Activated effector memory CD4-positive, alpha-beta T cell treated with anti-CD3 and anti-CD28 coated beads, Interleukin-2, amount 50 U/mL, for 16 hours (primary cell): ENCODE results near the gene ZNF132.
"Not testable (repeated sequence)": the region's sequence is repeated elsewhere in the genome, so short reads cannot be mapped to it uniquely, and the experiment has no call there.

Experiments used
- DNase-seq: peaks from one replicate; pipeline ENCODE4 v3.0.0-alpha.2; 2020

The ZNF132 gene

DNA sequence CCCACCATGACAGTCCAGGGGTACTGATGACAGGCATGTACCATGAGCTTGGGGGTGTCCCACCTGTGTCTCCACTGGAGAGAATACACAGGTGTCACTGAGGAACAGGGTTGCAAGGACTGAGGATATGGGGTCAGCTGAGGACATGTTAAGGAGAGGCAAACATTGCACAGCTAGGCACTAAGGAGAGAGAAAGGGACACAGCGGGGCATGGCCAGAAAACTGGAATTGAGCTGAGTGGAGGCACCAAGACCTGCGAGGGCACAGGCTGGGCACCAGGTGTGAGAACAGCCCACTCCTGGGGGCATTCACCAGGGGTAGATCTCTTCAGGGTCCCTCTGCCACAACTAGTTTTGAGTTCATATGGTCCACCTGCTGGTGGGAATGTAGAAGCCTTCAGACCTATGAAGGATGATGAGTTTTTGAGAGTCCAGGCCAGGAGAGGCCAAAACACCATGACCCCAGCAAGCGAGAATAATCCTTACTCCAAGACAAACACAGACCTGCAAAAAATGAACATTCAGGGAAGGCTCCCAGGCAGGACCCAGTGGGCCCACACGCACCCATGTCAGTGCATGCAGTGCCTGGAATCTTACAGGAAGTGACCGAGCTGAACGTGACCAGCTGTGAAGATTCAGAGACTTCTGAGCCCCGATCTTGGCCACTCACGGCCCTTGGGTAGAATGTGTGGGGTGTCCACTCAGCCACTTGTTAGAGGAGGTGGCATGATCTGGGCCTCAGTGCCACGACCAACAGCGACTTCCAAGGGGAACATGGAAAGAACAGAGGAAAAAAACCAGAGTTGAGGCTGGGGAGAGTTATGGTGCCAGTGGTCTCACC is 32.9 kb downstream of the ZNF132 start:
- no peak for DNase-seq

DNA sequence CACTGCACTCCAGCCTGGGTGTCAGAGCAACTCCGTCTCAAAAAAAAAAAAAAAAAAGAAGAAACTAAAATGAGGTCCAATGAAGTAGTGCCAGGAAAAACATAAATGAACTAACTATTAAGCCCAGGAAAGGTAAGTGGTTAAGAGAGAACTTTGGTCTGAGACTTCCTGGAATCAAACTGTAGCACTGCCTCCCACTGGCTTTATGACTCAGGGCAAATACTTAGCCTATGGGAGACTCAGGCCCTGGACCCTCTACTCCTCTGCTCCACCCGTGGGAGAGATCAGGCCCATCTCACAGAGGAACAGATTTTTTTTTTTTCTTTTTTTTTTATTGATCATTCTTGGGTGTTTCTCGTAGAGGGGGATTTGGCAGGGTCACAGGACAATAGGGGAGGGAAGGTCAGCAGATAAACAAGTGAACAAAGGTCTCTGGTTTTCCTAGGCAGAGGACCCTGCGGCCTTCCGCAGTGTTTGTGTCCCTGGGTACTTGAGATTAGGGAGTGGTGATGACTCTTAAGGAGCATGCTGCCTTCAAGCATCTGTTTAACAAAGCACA is 36.0 kb downstream of the ZNF132 start:
- DNase-seq, result not testable (repeated sequence)

DNA sequence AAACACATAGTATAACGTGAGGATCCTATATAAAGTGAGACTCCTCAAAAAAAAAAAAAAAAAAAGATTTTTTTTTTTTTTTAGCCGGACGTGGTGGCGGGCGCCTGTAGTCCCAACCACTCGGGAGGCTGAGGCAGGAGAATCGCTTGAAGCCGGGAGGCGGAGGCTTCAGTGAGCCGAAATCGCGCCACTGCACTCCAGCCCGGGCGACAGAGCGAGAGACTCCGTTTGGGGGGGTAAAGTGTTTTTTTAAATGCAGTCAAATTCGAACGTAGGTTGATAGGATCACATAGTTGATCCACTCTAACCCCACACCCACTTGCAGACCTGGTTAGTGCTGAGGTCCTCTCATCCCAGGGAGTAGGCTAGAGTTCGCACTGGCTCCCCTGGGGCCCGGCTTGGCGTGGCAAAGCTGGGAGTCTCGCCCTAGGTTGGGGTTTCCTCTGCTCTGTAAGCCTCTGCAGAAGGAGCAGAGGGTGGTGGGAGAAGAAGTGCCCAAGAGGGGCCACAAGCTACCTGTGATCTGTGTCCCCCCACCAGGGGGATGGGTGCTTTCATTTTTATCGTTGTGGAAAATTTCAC is 38.0 kb downstream of the ZNF132 start:
- DNase-seq, result no peak

DNA sequence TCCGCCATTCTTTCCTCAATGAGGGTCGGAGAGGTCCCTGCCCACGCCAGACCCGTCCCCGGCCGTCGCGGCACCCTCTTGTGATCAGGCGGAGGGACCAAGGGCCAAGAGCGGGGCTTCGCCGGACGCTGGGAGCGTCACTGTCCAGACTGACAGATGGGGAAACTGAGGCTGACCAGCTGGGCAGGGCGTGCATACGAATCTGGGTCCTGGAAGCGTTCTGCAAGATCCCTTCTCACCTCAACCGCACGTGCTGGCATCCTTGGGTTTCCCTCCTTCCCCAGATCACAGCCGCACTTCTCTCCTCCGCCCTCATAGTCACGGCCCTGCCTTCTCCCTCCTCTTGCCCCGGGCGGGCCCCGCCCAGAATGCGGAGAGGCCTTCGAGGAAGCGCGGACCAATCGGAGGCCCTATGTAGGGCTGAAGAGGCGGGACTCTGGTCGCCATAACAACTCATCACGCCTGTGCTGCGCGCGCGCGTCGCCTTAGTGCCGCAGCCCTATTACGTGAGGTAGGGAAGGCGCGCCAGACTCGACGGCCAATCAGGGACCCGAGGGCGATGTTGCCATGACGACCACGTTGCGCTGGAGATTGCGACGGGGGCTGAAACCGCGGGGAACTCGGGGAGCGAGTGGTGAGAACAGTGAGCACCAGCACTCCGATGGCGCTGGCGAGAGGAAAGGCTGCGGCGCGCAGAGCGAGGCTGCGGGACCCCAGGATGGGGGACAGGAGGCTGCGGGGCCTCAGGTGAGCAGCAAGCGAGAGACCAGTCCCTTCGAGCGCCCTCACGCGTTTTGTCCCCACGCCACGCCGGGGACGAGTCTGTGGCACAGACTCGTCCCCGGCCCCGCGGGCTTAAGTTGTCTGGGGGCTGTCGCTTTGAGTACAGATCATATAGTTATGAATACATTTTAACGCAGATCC is 38.8 kb downstream of the ZNF132 start:
- peak; percentile 100 for DNase-seq

DNA sequence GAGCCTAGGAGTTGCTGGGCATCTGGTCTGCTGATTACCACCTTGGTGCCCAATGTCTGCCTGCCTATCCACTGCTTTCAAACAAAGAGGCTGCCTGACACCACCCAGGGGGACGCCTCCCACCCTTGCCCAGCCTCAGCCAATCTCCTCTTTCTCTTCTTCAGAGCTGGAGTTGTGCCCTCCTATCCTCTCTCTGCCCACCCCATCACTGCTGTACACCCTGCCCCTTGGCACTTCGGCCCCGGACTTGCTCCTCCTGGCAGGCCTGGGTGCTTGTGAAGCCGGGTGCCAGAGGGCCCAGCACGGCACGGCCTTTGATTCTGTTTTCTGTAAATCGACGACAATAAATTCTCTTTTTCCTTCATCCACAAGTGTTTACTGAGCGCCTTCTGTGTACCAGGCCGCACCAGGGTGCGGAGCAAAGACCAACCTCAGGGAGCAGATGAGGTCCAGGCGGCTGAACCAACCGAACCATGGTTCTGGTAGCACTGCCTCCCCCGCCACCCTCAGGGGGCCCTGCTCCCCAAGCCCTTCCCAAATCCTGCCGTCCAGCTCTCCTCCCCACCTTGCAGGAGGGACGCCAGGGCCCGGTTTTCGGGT is 39.5 kb downstream of the ZNF132 start:
- DNase-seq, result no peak

DNA sequence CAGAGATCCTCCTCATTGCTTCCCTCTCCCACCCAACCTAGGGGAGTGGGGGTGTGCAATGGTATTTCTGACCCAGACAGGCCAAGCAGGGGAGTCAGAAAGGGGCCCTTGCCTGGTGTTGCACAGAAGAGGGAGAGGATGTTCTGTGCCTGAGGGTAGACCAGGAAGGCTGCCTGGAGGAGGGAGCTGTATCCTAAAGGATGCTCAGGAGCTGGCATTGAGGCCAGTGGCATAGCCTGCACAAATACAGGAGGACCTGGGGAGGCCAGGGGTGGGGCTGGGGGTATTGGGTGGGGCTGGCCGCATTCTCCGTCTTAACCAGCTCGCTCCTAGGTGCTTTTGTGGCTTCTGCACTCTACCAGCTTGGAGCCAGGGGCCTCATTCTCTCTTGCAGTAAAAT is 40.0 kb downstream of the ZNF132 start:
- DNase-seq, result no peak

DNA sequence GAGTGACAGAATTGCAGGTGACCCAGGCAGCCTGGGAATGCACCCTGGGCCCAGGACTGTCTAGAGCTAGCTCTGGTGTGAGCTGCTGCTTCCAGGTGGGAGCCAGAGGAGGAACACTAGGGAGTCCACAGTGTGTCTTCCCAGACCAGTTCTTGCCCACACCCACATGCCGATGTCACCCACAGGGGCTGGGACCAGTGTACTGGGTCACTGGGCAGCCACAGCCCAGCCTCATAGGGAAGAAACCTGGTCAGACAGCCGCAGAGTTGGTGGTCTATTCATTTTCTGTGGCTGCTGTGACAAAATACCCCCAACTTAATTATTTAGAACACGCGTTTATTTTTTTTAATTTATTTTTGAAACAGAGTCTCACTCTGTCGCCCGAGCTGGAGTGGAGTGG is 41.4 kb downstream of the ZNF132 start:
- DNase-seq, result no peak

DNA sequence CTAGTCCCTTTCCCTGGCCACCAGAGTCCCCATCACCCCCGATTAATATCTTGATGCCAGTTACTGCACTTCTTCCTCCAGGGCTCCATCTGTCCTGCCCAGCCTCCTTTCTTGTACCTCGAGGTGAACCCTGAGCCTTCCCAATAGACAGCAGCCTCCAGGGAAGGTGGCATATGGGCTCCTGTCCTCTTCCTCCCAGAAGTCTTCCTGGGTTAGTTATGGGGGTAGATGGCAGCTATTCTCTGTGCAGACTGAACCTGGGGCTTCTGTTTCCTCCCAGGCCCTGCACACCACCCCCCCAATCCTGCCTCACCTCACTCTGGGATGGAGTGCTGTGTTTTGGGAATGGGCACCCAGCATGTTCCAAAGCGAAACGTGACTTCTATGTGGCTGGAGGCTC is 41.9 kb downstream of the ZNF132 start:
- no peak for DNase-seq

DNA sequence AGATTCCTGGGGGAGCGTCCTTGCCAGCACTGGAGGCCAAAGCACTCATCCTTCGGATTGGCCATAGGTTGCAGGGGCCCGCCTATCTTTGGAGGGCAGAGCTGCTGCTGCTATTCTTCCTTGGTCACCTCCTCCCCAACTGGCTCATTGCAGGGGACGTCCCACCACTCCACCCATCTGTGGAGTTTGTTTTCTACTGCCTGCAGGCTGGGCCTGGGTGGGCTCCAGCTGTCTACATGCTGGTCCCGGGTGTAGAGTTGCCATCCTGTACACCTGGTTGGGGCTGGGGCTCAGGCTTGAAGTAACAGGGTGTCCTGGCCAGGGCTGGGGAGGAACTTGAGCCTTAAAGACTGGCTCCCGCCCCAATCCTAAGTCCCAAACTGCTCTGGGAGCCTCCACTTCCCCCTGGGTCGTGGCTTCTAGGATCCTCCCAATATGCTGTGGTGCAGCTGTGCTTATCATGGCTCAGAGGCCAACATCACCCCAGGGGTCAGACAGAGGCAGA is 42.4 kb downstream of the ZNF132 start:
- no peak for DNase-seq

DNA sequence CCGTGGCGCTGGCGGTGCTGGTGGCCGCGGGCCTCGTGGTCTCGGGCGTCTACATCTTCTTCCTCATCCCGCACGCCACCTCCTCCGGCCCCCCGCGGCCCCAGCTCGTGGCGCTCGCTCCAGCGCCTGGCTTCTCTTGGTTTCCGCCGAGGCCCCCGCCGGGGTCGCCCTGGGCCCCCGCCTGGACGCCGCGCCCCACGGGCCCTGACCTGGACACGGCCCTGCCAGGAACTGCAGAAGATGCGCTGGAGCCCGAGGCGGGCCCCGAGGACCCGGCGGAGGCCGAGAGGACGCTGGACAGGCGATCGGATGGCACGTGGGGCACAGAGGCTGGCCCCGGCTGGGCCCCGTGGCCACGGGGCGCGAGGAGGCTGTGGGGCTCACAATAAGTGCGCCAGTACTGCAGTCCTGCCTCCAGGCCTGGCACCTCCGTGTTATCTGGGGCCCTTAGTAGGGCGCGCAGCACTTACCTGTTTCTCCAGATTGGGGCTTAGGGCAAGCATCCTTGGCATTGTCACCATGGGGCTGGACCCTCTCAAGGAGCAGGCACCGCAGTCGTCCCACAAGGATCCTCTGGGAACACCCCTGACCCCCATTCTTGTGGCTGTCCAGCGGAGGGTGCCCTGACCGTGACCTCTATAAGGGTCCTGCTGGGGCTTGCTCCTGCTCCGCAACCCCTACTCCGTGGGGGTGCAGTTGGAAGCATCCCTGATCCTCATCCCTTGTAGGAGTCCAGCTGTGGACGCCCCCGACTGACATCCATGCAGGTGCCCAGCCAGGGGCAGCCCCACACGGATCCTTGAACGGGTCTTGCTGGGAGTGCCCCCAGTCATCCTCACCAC is 43.0 kb downstream of the ZNF132 start:
- DNase-seq, result no peak

DNA sequence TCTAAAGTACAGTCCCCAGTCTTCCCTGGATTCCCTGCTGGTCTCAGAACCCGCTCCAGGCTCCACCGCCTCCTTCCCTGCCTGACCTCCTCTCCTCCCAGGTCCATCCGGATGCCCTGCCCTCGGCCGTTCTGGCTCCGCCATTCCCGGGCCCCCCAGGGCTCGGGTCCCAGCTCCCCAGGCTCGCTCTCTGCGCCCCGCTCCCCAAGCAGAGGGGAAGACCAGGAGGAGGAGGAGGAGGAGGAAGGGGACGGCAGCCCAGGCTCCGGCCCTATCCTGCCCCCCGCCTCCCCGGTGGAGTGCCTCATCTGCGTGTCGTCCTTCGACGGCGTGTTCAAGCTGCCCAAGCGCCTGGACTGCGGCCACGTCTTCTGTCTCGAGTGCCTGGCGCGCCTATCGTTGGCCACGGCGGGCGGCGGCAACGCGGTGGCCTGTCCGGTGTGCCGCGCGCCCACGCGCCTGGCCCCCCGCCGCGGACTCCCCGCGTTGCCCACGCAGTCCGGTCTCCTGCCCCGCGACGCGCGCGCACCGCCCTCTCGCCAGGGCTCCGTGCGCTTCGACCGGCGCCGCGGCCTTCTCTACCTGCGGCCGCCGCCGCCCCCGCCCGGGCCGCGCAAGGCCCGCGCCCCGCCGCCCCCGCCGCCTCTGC is 43.9 kb downstream of the ZNF132 start:
- no peak for DNase-seq

DNA sequence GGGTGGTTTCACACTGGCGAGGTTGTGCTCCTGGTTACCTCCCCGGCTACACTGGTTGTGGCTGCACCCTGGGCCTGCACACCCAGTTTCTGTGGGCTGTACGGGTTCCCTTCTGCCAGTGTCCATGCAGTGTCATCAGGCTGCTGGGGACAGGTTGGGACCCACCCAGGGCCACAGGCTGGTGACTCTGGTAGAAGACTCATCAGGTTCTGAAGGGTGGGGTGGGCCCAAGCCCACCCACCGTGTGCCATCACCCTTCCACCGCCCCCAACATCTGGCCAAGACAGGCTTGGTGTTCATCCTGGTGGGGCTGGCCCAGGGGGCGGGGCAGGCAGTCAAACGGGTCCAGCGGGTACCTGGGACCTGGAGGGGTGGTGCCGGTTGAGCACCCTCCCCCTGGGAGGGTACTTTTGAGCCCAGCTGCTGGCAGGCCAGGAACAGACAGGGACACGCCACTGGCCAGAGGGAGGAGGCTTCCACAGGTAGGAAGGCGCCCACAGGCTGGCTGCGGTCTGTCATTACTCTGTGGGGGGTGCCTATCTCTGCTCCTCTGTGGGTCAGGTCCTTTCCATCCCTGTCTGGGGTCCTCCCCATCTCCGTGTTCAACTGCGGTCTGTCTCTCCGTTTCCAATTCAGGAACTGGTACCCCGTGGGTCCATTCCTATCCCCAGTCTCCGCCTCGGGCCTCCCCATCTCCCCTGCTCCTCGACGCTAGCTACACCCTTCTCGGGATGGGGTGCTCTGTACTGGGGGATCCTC is 44.6 kb downstream of the ZNF132 start, which contains the start of gene RNF225:
TSS of gene RNF225 (plus strand) at position 437 of the 759 bp plus-strand sequence. CDS start 434 bp downstream, outside the sequence.
- no peak for DNase-seq

DNA sequence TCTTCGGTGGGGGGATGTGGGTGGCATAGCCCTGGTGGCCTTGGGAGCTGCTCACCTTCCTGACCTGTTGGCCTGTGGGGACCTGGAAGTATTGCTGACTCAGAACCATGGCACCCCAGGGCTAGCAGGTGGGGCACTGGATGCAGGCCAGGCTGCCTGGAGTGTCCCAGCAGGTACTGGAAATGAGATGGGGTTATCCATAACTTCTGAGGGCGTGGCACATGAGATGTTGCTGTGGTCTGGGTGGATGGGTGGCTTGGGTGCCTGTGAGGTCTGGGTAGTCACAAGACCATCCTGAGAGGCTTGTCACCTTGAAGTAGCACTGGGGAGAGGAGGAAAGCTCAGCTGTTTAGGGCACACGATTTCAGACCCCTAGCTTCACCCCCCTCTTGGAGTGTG is 45.1 kb downstream of the ZNF132 start:
- DNase-seq, result no peak

DNA sequence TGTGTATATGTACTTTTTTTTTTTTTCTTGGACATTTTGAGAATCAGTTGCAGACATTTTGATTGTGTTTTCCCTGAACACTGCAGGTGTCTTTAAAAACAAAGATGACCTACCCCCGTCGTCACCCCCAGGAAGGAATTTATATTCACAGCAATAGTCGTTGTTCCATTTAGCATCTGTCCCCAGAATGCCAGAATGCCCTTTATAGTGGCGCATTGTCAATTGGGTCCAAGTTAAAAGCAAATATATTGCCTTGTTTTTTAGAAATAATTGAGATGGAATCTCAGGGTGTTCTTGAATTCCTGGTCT is 46.3 kb downstream of the ZNF132 start:
- no peak for DNase-seq

DNA sequence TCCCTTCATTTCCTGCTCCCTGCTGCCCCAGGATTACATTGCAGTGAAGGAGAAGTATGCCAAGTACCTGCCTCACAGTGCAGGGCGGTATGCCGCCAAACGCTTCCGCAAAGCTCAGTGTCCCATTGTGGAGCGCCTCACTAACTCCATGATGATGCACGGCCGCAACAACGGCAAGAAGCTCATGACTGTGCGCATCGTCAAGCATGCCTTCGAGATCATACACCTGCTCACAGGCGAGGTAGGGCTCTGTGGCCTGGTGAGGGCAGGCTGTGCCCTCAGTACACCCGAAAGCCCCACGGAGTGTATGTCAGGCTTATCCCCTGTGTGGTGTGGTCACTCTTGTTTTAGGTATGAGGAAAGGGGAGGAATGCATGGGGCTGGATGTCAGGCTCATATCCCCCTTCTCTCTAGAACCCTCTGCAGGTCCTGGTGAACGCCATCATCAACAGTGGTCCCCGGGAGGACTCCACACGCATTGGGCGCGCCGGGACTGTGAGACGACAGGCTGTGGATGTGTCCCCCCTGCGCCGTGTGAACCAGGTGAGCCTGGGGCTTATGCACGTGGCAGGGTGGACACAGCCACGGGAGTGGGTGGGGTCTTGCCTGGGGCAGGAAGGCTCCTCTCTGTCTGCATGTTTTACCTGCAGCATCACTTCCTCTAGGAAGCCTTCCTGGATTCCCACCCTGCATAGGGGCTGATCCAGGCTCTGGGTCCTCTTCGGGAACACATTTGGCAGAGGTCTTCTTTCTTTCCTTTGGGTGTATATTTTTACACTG is 46.8 kb downstream of the ZNF132 start:
- no peak for DNase-seq

DNA sequence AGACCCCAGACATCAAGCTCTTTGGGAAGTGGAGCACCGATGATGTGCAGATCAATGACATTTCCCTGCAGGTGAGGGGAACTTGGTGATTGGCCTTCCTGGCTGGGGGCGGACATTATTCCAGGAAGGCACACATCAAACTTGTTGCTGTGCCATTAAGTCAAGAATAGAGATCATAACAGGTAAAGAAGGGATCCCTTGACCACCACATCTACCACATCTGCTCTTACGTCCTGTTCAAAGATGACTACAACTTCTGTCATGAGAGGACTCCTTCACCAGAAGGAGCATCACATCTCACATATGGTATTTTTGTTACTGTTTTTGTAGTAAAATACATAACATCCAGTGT is 51.8 kb downstream of the ZNF132 start:
- no peak for DNase-seq

DNA sequence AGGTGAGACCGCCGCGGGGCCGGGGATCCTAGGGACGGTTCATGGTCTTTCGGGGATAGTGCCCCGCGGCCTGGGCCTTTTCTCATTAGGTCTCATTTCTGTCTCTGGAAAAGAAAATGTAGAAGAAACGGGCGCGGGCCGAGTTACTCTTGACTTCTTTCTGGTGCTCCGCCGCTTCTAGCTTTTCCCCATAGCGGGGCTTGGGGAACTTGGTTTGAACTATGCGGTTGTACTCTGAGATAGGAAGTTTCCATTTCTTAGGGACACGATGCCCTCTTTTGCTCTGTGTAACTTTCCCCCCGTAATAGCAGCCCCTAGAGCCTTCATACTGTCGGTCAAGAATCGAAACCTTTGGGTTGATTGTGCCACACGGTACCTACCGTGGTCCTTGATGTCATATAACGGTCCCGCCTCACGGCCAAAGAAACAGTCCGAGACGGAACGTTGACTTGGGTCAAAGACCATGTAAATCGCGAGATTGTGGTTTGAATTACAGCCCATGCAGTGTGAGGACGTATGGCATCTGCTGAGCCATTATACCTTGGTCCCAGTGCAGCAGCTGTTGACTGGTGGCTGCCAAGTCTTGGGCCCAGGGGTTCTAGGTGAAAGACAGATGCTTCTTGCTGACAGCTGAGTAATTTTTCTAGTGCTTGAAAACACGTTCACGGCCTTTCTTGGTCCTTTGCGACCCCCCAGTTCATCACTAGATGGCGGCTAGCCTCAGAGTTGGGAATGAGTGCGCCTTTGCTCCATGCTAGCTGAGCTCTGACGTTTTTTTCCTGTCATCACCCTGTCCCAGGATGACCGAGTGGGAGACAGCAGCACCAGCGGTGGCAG is 52.4 kb downstream of the ZNF132 start:
- DNase-seq, result peak; percentile 63

DNA sequence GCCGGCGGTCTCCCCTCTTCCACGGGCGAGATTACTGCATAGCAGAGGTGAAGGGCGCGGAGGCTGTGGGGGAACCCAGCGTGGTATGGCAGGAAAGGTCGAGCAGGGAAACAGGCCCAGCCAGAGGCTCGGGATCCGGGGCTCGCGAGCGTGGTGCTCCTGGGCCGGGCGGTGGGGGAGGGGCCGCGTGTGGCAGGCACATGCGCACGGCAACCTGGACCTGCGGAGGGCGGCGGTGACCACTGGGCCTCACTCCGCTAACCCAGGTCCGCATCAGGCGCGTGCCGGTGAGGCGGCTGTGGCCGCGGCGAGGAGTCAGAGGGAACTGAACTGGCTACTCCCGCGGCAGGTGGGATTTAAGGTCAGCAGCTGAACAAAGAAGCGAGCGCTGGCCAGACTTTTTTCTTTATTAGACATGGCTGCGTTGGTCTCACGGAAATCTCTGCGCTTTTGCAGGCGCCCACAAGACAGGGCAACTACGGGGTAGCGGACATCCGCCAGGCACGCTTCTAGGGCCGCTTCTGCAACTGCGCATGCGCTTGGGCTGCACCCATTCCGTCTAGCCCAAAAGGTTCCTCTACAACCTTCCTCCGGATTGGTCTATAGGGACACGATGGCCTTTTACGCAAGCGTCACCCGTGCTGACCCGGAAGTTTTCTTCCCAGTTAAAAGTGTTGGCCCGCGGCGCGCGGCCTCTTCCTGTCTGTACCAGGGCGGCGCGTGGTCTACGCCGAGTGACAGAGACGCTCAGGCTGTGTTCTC is 53.2 kb downstream of the ZNF132 start, which contains the start of gene RPS5:
TSS of gene RPS5 (plus strand) at position 694 of the 762 bp plus-strand sequence. CDS start 869 bp downstream, outside the sequence.
- peak; percentile 98 for DNase-seq
